ENCODE data around the gene RAPGEFL1.

- TF ChIP-seq SUZ12 (IDR thresholded peaks at IDR 0.05; ENCODE audit: extremely low read depth, insufficient read depth, insufficient read length) (no peak), YY1 (IDR thresholded peaks at IDR 0.05; ENCODE audit: insufficient read depth, insufficient read length) (no peak)
These were observed 20.3 kb downstream of the RAPGEFL1 start for GRCh38 chr17:40197550-40197949.
